GM12875 (cell line): ENCODE data around the gene PDCD2L.
"Not testable (repeated sequence)": the region's sequence is repeated elsewhere in the genome, so short reads cannot be mapped to it uniquely, and the experiment has no call there.

Experiments used
- H3K4me3 ChIP-seq: one replicate; pipeline ENCODE4 v1.5.1; 2011; ENCODE audit warnings: low read depth, low read length, control low read depth
- TF ChIP-seq, protein P1 (sequence below): IDR thresholded peaks from 2 replicates; pipeline ENCODE4 v1.5.1; 2011; ENCODE audit warnings: low read depth, mild to moderate bottlenecking, control low read depth, inconsistent platforms, low read length, moderate library complexity, borderline replicate concordance; ENCODE audit not compliant: insufficient read depth

Gene PDCD2L

DNA sequence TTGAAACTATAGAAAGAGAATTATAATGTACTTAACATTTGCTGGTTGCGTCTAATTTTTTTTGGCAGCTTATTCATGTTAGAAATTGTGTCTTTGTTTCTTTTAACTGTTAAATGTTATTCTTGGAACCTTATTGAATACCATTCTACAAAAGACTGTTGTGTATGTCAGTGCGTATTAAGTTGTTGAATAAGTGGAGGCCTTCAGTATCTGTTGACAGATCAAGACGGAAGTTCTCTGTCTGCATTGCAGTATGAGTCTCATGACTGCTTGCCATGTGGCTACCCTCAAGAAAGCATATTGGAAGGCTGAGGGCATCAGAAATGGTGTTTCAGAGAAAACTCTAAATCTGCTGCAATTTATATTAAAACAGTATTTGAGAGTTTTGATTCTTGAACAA, 32.5 kb downstream of the PDCD2L start:
- TF ChIP-seq, protein P1, sequence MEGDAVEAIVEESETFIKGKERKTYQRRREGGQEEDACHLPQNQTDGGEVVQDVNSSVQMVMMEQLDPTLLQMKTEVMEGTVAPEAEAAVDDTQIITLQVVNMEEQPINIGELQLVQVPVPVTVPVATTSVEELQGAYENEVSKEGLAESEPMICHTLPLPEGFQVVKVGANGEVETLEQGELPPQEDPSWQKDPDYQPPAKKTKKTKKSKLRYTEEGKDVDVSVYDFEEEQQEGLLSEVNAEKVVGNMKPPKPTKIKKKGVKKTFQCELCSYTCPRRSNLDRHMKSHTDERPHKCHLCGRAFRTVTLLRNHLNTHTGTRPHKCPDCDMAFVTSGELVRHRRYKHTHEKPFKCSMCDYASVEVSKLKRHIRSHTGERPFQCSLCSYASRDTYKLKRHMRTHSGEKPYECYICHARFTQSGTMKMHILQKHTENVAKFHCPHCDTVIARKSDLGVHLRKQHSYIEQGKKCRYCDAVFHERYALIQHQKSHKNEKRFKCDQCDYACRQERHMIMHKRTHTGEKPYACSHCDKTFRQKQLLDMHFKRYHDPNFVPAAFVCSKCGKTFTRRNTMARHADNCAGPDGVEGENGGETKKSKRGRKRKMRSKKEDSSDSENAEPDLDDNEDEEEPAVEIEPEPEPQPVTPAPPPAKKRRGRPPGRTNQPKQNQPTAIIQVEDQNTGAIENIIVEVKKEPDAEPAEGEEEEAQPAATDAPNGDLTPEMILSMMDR, result no peak
- no peak overlapping the region for H3K4me3 ChIP-seq

DNA sequence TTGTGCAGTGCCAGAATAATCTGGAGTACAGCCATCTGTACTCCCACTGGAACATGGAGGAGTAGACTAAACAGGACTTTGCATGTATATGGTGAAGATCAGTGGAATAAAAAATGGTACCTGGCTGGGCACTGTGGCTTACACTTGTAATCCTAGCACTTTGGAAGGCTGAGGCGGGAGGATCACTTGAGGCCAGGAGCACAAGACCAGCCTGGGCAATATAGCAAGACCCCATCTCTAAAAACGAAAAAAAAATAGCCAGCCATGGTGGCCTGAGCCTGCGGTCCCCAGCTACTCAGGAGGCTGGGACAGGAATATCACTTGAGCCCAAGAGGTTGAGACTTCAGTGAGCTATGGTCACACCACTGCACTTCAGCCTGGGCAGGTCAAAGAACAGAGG, 44.0 kb downstream of the PDCD2L start:
- no peak overlapping the region for H3K4me3 ChIP-seq
- TF ChIP-seq, protein P1, result no peak

DNA sequence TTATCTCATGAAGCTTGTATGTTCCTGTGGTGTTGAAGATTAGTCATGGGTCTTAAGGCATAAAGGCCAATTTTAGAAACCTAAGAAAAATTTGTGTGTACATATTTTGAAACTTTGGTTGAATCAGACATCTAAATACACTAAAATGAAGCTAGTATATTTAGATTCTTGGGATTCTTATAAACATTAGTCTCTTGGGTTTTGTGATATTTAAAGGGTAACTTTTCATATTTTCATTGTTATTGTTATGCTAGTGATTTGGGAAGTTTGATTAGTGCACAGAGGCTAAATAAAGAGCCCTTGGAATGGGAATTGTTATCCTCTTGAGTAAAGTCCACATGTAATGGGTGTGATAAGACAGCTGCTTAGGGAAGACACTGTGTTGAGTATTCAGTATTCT, 48.5 kb downstream of the PDCD2L start:
- TF ChIP-seq, protein P1, result no peak
- H3K4me3 ChIP-seq, result no peak overlapping the region

DNA sequence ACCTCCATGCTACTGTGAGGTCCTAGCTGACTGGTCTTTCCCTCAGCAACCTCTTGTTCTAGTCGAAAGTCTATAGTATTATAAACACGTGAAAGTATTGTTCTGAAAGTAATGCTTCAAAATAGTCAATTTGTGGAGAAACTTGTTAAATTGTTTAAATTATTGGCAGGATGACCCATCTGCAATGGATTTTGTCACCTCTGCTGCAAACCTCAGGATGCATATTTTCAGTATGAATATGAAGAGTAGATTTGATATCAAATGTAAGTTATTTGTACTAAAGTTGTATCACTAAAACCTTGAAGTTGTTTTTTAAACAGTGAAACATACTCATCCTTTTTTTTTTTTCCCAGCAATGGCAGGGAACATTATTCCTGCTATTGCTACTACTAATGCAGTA, 49.9 kb downstream of the PDCD2L start:
- TF ChIP-seq, protein P1, result no peak
- no peak overlapping the region for H3K4me3 ChIP-seq

DNA sequence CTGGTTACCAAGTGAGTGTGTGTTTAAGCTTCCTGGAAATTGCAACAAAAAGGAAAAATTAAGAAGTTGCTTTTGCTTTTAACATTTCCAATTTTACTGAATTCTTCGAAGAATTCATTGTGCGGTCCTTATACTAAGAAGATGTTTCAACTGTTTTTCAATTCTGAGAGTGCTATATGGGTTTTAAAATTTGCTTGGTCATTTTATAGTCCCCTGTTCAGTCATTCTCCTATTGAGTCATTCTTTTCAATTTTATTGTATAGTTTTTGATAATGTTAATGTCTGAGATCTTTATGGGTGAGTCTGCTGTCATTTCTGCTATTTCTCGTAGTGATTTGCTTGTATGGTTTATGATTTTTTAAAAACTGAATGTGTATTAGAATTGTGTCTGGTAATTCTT, 50.5 kb downstream of the PDCD2L start:
- TF ChIP-seq, protein P1, result no peak
- H3K4me3 ChIP-seq, result no peak overlapping the region

DNA sequence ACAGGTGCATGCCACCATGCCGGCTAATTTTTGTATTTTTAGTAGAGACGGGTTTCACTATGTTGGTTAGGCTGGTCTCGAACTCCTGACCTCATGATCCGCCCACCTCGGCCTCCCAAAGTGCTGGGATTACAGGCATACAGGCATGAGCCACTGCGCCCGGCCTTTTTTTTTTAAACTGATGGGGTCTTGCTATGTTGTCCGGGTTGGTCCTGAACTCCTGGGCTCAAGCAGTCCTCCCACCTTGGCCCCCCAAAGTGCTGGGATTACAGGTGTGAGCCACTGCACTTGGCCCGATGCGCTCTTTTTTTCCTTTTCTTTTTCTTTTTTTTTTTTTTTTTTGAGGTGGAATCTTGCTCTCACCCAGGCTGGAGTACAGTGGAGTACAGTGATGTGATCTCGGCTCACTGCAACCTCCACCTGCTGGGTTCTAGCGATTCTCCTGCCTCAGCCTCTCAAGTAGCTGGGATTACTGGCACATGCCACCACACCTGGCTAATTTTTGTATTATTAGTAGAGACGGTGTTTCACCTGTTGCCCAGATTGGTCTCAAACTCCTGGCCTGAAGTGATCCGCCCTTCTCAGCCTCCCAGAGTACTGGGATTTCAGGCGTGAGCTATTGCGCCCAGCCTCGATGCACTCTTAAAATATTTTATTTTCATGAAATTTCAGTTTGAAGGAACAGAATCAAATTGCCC, 51.7 kb downstream of the PDCD2L start:
- not testable (repeated sequence) for H3K4me3 ChIP-seq

DNA sequence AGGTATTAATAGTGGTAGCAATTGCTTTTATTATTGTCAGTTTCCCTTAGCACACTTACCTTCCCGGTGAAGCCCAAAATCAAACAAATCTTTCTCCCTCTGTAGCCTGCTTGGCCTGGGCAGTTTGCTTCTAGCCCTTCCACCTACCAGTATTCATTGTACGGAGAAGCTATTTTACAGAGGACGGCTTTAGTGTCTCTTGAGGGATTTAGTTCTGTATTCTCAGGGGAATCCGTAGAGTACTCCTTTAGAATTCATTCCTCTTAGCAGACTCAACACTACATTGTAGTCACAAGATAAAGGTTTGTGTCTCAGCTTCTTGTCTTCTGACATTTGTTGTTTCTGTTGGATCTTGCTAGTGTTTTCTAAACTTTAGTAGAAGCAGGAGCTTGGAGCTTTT, 53.2 kb downstream of the PDCD2L start:
- H3K4me3 ChIP-seq, result no peak overlapping the region
- TF ChIP-seq, protein P1, result no peak
